GM10847 (cell line): Measurements from ENCODE around the gene GJD3.

Experiments used
- POLR2A ChIP-seq: IDR thresholded peaks from 2 replicates; pipeline ENCODE4 v1.6.1; 2011; ENCODE audit not compliant: insufficient read length; ENCODE audit errors: extremely low read depth

Gene GJD3

DNA sequence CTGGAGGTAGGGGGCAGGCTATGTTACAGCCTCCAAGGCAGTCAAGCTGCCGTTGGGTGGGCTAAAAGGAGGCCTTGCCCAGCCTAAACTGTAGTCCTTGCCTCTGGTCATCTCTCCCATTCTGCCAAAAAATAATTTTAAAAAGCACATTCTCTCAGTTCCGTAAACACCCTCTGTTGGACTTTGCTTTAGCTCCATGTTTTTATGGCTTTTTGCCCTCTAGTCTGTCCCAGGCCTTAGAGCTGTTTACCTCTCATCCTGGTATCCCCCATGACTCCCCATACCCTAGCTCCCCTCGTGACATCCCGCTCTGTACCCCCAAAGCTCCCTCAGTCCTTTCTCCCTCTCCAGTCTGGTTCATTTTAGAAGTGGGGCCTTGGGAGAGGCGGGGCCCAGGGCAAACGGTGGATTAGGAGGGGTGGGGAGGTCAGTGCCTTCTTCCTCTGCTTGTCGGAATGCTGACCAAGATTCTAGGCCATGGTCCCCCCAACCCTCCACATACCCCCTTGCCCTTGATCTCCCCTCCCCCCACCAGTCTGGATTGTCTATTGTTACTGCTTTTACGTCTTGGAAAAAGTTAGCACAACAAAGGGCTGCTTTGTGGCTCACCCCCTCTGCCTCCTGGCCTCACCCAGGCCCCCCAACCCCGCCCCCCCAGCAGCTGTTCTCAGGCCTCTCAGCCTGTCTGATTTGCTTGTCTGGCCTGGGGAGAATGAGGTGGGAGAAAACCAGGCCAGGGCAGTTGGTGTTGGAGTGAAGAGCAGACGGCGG, 18.4 kb downstream of the GJD3 start:
- TF ChIP-seq POLR2A, result no peak

DNA sequence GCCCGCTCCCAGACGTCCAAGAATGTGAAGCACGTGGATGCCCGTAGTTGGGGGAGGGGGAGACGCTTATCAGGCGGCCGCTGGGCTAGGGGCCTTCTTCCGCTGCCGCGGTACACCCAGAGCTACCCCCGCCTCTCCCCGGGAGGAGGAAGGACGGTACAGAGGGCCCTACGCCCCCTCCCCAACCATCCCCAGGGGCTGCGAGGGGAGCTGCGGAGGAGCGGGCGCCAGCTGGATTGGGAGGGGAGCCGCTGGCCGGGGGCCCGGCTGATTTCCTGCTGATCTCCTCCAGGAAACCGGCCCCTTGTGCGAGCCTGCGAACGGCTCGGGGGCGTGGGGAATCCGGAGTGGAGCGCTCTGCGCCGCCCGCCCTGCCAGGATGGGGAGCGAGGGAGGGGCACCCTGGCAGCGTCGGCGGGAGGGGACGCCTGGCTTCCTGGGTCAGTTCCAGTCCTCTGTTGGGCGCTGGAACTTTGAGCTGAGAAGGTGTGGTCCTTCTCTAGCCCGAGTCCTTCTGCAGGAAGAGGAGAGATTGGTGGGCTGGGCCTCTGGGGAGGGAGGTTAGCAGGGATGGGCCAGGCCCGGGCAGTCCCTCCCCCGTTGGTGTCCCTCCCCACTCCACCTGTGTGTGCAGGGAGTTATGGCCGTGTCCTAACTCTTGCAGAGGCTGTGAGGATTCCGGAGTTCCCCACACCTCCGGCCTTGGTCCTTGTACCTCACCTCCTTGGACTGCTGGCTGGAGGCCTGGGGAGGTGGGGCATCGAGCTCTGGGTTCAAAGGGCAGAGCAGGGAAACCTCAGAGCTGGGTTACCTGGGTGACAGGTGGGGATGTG, 19.2 kb downstream of the GJD3 start:
- no peak for TF ChIP-seq POLR2A

DNA sequence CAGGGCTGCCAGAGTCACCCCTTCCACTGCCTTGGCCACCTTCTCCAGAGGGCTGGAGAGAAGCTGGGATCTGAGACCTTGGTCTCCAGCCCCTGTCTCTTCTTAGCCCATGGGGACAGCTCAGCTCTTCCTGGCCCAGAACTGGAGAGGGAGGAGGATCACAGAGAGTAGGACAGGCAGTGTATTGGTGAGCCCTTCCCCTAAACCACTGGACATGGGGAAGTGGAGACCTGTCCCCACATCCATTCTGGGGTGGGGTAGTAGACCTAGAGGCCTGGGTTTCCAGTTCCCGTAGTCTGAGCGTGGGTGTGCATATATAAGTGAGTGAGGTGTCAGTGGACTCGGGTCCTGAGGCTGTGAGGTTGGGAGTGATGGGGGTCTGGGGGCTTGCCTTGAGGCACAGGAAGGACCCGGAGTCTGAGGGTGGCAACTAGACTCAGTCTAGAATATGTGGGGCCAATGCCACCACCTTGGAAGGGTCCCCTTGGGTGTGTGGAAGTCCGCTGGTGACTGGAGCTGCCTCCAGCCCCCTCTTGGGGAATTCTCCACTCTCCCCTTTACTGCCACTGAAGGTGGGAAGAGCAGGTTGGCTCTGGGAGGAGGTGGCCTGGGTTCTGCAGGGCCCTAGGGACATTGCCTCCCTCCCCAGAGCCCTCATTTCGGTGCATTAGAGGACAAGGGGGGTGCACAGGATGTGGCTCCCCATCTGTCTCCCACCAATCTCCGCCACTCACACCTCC, 19.9 kb downstream of the GJD3 start:
- TF ChIP-seq POLR2A, result no peak

DNA sequence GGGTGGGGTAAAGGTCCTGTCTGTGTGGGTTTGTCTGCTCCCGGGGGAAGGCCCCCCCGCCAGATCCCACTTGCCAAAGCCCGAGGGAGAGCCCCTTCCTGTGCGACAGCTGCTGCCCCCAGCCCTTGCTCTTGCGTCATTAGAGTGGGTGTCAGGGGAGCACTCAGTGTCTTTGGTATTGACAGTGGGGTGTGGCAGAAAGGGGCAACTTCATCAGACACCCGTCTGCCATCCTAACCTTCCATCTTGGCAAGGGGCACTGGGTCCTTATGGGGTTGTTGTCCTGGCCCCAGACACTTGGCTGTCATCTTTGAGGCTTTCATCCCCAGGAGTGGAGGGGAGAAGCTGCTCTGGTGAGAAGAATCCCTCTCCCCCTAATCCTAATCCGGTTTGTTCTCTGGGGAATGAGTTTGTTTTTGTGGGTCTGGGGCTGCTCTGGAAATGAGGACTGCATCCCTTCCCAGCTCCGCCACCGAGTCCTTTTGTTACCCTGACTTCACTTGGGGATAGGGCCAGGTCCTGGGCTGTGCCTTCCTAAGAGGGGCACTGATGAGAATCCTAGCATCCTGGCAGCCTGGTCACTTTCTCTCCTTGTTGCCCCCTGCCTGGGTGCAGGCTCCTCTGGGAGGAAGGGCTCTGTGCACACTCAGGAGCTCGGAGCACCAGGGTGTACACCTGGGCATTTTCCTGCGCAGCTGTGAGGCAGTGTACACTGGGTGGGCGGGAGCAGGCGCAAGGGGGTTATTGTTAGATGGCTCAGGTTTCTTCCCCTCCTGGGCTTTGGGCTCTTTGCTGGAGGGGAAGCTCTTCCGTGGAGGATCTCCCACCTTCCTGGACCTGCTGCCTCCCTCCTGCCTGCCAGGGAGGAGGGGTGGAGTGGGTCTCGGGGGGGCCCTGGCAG, 21.1 kb downstream of the GJD3 start:
- no peak for TF ChIP-seq POLR2A

DNA sequence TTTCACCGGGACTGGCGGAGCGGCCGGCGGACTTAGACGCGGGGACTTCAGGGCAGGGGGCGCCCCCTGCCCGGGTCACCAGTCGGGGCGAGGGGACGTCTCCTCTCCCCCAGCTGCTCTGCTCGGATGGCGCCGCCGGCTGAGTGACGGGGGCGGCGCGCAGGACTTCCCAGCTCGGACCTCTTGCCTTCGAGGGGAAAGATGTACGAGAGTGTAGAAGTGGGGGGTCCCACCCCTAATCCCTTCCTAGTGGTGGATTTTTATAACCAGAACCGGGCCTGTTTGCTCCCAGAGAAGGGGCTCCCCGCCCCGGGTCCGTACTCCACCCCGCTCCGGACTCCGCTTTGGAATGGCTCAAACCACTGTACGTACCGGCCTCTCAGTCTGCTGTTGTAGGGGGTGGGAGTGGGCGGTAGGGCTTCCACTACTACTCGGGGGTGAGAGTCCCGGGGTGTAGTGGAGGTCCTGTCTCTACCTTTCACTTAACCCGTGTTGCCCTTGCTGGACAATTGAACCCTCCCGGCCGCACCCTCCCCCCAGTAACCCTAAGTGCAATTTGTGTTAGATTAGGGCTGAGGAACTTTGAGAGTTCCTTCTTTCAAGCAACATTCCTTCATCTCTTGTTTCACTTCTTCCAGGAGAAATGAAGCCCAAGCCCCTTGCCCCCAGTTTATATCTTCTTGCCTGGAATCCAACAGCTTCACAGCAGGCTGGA, 21.9 kb downstream of the GJD3 start:
- no peak for TF ChIP-seq POLR2A

DNA sequence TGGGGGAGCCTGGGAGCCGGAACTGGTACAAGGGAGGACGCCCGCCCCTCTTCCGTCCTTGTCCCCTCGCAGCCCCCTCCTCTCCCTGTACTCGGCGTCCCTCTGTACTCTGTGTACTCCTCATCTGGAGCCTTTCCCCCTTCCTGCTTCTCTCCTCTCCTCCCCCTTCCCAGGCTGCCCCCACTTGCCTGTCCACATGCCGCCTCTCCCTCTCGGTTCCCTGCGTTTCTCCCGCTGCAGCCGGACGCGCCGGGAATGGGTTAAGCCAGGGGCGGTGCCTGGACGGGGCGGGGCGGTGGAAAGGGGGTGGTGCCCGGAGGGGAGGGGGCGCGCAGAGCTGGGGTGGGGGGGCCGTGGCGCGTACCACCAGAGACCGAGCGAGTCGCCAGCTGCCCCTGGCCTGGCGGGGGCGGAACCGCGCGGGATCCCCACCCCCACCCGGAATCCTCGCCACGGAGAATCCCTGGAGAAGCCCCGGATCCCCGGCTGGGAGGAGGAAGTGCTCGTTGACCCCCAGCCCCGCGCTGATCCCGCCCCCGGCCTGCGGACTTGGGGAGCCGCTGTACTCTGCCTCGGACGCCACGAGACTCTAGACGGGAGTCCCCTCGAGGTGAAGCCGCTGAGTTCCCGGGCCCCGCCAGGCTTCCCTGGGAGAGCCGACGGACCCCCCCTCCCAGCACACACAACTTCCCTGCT, 22.6 kb downstream of the GJD3 start:
- TF ChIP-seq POLR2A, result no peak

DNA sequence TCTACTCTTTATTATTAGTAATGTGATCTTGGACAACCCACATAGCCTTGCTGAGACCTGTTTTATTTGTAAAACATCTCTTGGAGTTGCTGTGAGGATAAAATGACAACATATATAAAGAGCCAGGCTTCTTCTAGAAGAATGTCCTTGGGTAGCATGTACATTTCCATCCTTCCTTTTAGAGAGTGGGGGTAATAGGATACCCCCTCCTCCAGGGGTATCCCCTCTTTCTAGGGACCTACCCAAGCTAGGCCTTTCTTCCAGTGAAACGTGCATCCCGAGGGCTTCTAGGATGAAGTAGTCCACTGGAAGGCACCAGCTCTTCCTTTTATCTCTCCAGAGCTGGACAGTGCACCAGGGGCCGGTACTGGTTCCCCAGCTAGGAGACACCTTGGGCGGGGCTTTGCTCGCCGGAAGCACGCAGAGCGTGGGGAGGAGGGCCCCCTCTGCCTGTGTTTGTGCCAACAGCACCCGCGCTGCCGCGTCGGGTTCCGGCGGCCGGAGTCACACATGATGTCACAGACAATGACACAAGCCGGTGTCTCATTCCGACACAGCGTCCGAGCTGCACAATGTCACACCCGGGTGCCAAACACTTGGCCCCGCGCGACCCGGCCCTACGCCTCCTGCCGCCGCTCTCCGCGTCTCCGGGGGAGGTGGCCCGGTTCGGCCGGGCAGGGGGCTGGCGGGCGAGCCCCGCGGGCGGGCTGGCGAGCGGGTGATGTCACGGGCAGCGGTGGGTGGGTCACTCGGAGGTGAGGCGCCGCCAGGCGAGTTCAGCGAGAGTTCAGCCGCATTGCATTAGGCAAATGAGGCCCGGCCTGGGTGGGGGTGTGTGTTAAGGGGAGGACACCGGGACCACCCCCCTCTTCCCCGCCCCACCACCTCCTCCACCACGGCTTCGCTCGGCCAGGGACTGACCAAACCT, 23.4 kb downstream of the GJD3 start:
- no peak for TF ChIP-seq POLR2A

DNA sequence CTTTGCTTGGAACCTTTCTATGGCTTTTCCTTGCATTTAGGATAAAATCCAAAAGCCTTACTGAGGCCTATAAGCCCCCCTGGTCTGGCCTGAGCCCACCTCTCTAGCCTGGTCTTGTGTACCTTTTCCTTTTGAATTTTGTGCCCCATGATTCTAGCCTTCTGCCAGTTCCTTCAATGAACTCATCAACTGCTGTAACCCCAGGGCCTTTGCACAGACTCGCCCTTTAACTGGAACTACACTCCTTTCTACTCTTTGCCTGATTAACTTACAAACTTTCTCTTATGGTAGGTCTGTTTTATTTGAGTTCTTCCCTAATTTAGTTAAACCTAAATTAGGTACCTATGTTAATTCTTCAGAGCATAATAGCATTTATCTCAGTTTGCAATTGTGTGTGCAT, 24.2 kb downstream of the GJD3 start:
- no peak for TF ChIP-seq POLR2A

DNA sequence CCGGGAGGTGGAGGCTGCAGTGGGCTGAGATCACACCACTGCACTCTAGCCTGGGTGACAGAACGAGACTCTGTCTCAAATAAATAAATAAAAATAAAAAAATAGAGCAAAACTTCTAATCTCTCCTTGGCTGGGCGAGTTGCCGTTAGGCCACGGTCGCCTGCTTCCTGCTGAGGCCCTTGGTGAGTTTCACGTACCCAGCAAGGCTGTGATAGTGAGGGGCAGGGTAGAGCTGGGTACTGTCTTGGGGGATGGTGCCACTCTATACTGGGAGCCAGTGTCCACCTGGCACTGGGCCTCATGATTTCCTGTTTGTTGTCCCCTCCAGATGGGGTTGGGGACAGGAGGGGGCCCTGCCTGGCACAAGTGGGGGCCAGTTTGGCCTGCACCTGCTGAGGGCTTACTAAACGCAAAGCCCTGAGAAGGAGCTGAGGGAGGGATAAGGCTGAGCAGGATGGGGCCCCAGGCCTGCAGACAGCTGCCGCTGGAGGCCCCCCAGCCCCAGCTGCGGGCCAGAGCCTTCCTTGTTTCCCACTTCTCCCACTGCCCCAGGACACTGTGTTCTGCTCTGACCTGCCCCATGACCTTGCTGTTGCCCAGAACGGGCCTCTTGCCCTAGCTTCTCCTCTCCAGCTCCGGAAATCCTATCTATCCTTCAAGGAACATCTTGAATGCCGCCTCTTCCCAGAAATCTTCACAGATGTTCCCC, 25.4 kb downstream of the GJD3 start:
- no peak for TF ChIP-seq POLR2A

DNA sequence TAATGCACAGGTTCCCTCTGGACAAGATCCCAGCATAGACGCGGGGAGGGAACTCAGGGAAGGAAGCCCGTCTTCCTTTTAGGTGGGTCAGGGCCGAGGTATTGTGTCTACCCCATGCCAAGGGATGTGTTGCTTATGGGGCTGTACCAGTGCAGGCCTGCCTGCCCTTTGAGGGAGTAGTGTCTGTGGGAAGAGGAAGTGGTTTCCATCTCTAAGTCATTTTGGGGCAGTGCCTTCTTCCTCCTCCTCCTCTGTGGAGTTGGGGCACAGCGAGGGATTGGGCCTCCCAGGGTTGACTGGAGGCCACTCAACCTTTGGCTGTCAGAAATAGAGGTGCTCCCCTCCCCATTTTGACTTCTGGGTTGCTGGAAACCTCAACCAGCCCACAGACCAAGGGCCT, 26.5 kb downstream of the GJD3 start:
- TF ChIP-seq POLR2A, result no peak

DNA sequence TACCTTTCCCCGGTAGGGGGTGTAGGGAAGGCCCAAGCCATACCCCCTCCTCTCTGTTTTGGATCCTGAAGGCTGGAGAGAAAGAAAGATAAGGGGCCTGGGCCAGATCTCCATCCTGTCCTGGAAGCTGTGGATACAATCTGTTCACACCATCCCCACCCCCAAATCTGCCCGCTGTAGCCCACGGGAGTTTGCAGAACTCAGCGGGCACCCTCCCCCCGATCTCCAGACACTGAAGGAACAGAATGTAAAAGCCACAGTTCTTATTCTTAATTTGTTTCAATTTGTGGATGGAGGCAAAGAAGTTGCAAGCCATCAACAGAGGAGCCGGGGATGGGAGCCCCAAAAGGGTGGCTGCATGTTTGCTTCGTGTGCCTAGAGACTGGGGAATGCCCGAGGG, 27.2 kb downstream of the GJD3 start:
- TF ChIP-seq POLR2A, result no peak

DNA sequence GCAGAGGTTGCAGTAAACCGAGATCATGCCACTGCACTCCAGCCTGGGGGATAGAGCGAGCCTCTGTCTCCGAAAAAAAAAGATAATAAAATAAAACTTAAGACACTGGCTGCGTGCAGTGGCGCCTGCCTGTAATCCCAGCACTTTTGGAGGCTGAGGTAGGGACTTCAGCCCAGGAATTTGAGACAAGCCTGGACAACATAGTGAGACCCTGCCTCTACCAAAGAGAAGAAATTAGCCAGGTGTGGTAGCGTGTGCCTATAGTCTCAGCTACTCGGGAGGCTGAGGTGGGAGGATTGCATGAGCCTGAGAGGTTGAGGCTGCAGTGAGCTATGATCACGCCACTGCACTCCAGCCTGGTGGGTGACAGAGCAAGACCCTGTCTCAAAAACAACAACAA, 28.9 kb downstream of the GJD3 start:
- no peak for TF ChIP-seq POLR2A
